ENCODE data around the gene MBP.

DNA sequence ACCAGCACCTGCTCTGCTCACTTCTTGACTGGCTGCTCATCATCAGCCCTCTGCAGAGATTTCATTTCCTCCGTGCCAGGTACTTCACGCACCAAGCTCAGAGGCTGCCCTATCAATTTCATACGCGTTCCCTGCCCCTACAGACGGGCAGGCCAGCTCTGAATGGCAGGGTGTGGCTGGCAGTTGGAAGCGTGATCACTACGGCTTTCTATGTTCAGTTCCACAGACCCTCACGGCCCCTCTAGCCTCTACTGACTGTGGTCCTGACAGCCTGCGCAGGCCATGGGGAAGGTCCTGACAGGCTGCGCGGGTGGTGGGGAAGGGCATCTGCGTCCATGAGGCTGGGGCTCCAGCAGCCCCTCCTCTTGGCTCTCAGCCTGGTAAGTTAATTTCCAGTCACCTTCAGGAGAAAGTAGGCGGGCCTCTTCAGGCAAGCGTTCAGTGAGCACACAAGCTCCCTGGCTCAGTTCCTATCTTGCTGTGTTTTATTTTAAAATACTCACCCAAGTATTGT is 155.4 kb downstream of the MBP start:
- no peak for TF ChIP-seq CTCF (IDR thresholded peaks at IDR 0.05; ENCODE audit: low read length)
- TF ChIP-seq EZH2 (IDR thresholded peaks at IDR 0.05; ENCODE audit: borderline replicate concordance, low read length): no peak
